ENCODE data around the gene ITGB8. TPM values are rescaled to one million over a fixed set of nuclear protein-coding genes. Genes with fewer than 3 reads are reported as not detected.
A peak's percentile ranks its signal among the peaks of the same experiment; 100 is the strongest.

The ITGB8 gene
- total and polyA plus RNA-seq, 9 donors, result 4.4 to 11.8 (median 5.4) TPM

GRCh38 chr7:20395104-20395503, 64.4 kb downstream of the ITGB8 start:
- Histone ChIP-seq H3K27ac (ENCODE audit: low read length) (no peak overlapping the region), H3K36me3 (ENCODE audit: control insufficient read depth, insufficient read depth, low read length) (peaks cover 17% of the 10 kb centered on the region), H3K27me3 (ENCODE audit: control insufficient read depth, insufficient read depth, low read length) (no peaks in the 10 kb centered on the region), H3K9me3 (replicated peaks; ENCODE audit: control insufficient read depth, low read depth, low read length) (no peaks in the 10 kb centered on the region), H3K4me3 (ENCODE audit: low read length) (no peak overlapping the region), H3K4me1 (ENCODE audit: control insufficient read depth, insufficient read depth, low read length) (no peaks in the 10 kb centered on the region)
- WGBS (ENCODE audit: insufficient coverage), result no CpG with 5 or more reads among the region's 4 CpGs
- DNase-seq, result no peak

DNA sequence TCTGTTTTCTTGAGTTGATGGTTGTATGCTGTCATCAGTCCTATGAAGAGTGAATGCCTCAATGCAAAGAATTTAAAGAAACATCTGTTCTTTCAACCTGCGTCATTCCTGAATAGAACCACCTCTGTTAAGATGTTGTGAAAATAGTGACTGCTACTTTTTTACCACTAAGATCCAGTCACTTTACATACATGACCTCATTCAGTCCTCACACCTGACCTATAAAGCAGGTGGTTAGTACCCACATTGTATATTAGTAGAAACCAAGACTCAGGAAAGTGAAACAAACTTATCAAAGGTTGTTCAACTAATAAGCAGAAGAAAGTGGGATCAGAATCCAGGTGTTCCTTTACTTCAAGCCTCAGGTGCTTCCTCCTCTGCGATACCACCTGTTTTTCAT, 64.8 kb downstream of the ITGB8 start:
- peaks cover 17% of the 10 kb centered on the region for H3K36me3 ChIP-seq (ENCODE audit: control insufficient read depth, insufficient read depth, low read length)
- no peak overlapping the region for H3K27ac ChIP-seq (ENCODE audit: low read length)
- H3K4me3 ChIP-seq (ENCODE audit: low read length), result no peak overlapping the region
- no peaks in the 10 kb centered on the region for H3K9me3 ChIP-seq (replicated peaks; ENCODE audit: control insufficient read depth, low read depth, low read length)
- no peak for DNase-seq
- H3K27me3 ChIP-seq (ENCODE audit: control insufficient read depth, insufficient read depth, low read length), result no peaks in the 10 kb centered on the region
- no peaks in the 10 kb centered on the region for H3K4me1 ChIP-seq (ENCODE audit: control insufficient read depth, insufficient read depth, low read length)
- WGBS (ENCODE audit: insufficient coverage), result no CpG with 5 or more reads among the region's 2 CpGs

GRCh38 chr7:20399521-20399920, 68.8 kb downstream of the ITGB8 start:
- no peak overlapping the region for H3K4me3 ChIP-seq (ENCODE audit: low read length)
- DNase-seq, result no peak
- WGBS (ENCODE audit: insufficient coverage), result no CpG with 5 or more reads among the region's 2 CpGs
- H3K27ac ChIP-seq (ENCODE audit: low read length), result no peak overlapping the region
- peaks cover 5% of the 10 kb centered on the region for H3K4me1 ChIP-seq (ENCODE audit: control insufficient read depth, insufficient read depth, low read length)
- H3K36me3 ChIP-seq (ENCODE audit: control insufficient read depth, insufficient read depth, low read length), result peaks cover 7% of the 10 kb centered on the region
- H3K27me3 ChIP-seq (ENCODE audit: control insufficient read depth, insufficient read depth, low read length), result no peaks in the 10 kb centered on the region
- no peaks in the 10 kb centered on the region for H3K9me3 ChIP-seq (replicated peaks; ENCODE audit: control insufficient read depth, low read depth, low read length)

GRCh38 chr7:20401861-20402746, 71.4 kb downstream of the ITGB8 start:
- Histone ChIP-seq H3K27me3 (ENCODE audit: control insufficient read depth, insufficient read depth, low read length) (no peaks in the 10 kb centered on the region), H3K4me1 (ENCODE audit: control insufficient read depth, insufficient read depth, low read length) (peaks cover 5% of the 10 kb centered on the region), H3K9me3 (replicated peaks; ENCODE audit: control insufficient read depth, low read depth, low read length) (no peaks in the 10 kb centered on the region), H3K27ac (ENCODE audit: low read length) (peak overlapping the region; percentile 81), H3K36me3 (ENCODE audit: control insufficient read depth, insufficient read depth, low read length) (no peaks in the 10 kb centered on the region), H3K4me3 (ENCODE audit: low read length) (no peak overlapping the region)
- DNase-seq, result peak; percentile 81
- WGBS (ENCODE audit: insufficient coverage), result 0% methylated on average over 1 of the region's 3 CpGs

GRCh38 chr7:20402747-20403230, 72.1 kb downstream of the ITGB8 start:
- DNase-seq, result peak; percentile 54
- Histone ChIP-seq H3K27ac (ENCODE audit: low read length) (peak overlapping the region; percentile 81), H3K36me3 (ENCODE audit: control insufficient read depth, insufficient read depth, low read length) (no peaks in the 10 kb centered on the region), H3K9me3 (replicated peaks; ENCODE audit: control insufficient read depth, low read depth, low read length) (no peaks in the 10 kb centered on the region), H3K4me3 (ENCODE audit: low read length) (no peak overlapping the region), H3K27me3 (ENCODE audit: control insufficient read depth, insufficient read depth, low read length) (no peaks in the 10 kb centered on the region), H3K4me1 (ENCODE audit: control insufficient read depth, insufficient read depth, low read length) (peaks cover 7% of the 10 kb centered on the region)
- WGBS (ENCODE audit: insufficient coverage), result no CpG with 5 or more reads among the region's 4 CpGs

GRCh38 chr7:20403331-20403730, 72.6 kb downstream of the ITGB8 start:
- H3K4me1 ChIP-seq (ENCODE audit: control insufficient read depth, insufficient read depth, low read length), result peaks cover 11% of the 10 kb centered on the region
- H3K9me3 ChIP-seq (replicated peaks; ENCODE audit: control insufficient read depth, low read depth, low read length), result no peaks in the 10 kb centered on the region
- H3K27ac ChIP-seq (ENCODE audit: low read length), result peak overlapping the region; percentile 81
- peak; percentile 95 for DNase-seq
- H3K4me3 ChIP-seq (ENCODE audit: low read length), result no peak overlapping the region
- WGBS (ENCODE audit: insufficient coverage), result 38% methylated on average over 2 of the region's 3 CpGs
- H3K36me3 ChIP-seq (ENCODE audit: control insufficient read depth, insufficient read depth, low read length), result no peaks in the 10 kb centered on the region
- no peaks in the 10 kb centered on the region for H3K27me3 ChIP-seq (ENCODE audit: control insufficient read depth, insufficient read depth, low read length)

- H3K9me3 ChIP-seq (replicated peaks; ENCODE audit: control insufficient read depth, low read depth, low read length), result no peaks in the 10 kb centered on the region
- H3K4me3 ChIP-seq (ENCODE audit: low read length), result no peak overlapping the region
- DNase-seq, result no peak
- WGBS (ENCODE audit: insufficient coverage), result 95% methylated on average over 6 of the region's 6 CpGs
- no peaks in the 10 kb centered on the region for H3K36me3 ChIP-seq (ENCODE audit: control insufficient read depth, insufficient read depth, low read length)
- H3K27ac ChIP-seq (ENCODE audit: low read length), result no peak overlapping the region
- H3K27me3 ChIP-seq (ENCODE audit: control insufficient read depth, insufficient read depth, low read length), result no peaks in the 10 kb centered on the region
- peaks cover 11% of the 10 kb centered on the region for H3K4me1 ChIP-seq (ENCODE audit: control insufficient read depth, insufficient read depth, low read length)
These were observed 73.6 kb downstream of the ITGB8 start for GRCh38 chr7:20404320-20404719.

GRCh38 chr7:20407585-20408466, 77.1 kb downstream of the ITGB8 start:
- Histone ChIP-seq H3K36me3 (ENCODE audit: control insufficient read depth, insufficient read depth, low read length) (no peaks in the 10 kb centered on the region), H3K9me3 (replicated peaks; ENCODE audit: control insufficient read depth, low read depth, low read length) (no peaks in the 10 kb centered on the region), H3K4me3 (ENCODE audit: low read length) (no peak overlapping the region), H3K27ac (ENCODE audit: low read length) (no peak overlapping the region), H3K4me1 (ENCODE audit: control insufficient read depth, insufficient read depth, low read length) (peaks cover 9% of the 10 kb centered on the region), H3K27me3 (ENCODE audit: control insufficient read depth, insufficient read depth, low read length) (no peaks in the 10 kb centered on the region)
- 42% methylated on average over 3 of the region's 5 CpGs for WGBS (ENCODE audit: insufficient coverage)
- no peak for DNase-seq

- no peaks in the 10 kb centered on the region for H3K27me3 ChIP-seq (ENCODE audit: control insufficient read depth, insufficient read depth, low read length)
- DNase-seq, result no peak
- no peak overlapping the region for H3K27ac ChIP-seq (ENCODE audit: low read length)
- H3K9me3 ChIP-seq (replicated peaks; ENCODE audit: control insufficient read depth, low read depth, low read length), result no peaks in the 10 kb centered on the region
- peaks cover 7% of the 10 kb centered on the region for H3K4me1 ChIP-seq (ENCODE audit: control insufficient read depth, insufficient read depth, low read length)
- no peak overlapping the region for H3K4me3 ChIP-seq (ENCODE audit: low read length)
- WGBS (ENCODE audit: insufficient coverage), result 100% methylated on average over 2 of the region's 2 CpGs
- no peaks in the 10 kb centered on the region for H3K36me3 ChIP-seq (ENCODE audit: control insufficient read depth, insufficient read depth, low read length)
These were observed 77.7 kb downstream of the ITGB8 start for GRCh38 chr7:20408467-20408826.

DNA sequence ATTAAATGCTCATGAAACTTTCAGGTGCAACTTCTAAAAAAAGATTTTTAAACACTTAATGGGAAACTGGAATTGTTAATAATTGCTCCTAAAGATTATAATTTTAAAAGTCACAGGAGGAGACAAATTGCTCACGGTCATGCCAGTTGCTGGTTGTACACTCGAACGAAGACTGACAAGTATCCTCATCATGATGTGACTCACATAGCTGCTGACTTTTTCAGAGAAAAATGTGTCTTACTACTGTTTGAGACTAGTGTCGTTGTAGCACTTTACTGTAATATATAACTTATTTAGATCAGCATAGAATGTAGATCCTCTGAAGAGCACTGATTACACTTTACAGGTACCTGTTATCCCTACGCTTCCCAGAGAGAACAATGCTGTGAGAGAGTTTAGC, 79.3 kb downstream of the ITGB8 start:
- Histone ChIP-seq H3K27me3 (ENCODE audit: control insufficient read depth, insufficient read depth, low read length) (no peaks in the 10 kb centered on the region), H3K36me3 (ENCODE audit: control insufficient read depth, insufficient read depth, low read length) (no peaks in the 10 kb centered on the region), H3K27ac (ENCODE audit: low read length) (no peak overlapping the region), H3K9me3 (replicated peaks; ENCODE audit: control insufficient read depth, low read depth, low read length) (no peaks in the 10 kb centered on the region), H3K4me3 (ENCODE audit: low read length) (no peak overlapping the region), H3K4me1 (ENCODE audit: control insufficient read depth, insufficient read depth, low read length) (peaks cover 5% of the 10 kb centered on the region)
- no CpG with 5 or more reads among the region's 5 CpGs for WGBS (ENCODE audit: insufficient coverage)
- no peak for DNase-seq
